ENCODE results near the gene ZNF385C. TPM values are rescaled to one million over a fixed set of nuclear protein-coding genes. Genes with fewer than 3 reads are reported as not detected.

ZNF385C gene
- total and polyA plus RNA-seq, 2 of the 13 experiments (the other 11 are each of a cell fraction or from before 2014, with no cell fraction given) = 2.3 to 6.1 TPM

DNA sequence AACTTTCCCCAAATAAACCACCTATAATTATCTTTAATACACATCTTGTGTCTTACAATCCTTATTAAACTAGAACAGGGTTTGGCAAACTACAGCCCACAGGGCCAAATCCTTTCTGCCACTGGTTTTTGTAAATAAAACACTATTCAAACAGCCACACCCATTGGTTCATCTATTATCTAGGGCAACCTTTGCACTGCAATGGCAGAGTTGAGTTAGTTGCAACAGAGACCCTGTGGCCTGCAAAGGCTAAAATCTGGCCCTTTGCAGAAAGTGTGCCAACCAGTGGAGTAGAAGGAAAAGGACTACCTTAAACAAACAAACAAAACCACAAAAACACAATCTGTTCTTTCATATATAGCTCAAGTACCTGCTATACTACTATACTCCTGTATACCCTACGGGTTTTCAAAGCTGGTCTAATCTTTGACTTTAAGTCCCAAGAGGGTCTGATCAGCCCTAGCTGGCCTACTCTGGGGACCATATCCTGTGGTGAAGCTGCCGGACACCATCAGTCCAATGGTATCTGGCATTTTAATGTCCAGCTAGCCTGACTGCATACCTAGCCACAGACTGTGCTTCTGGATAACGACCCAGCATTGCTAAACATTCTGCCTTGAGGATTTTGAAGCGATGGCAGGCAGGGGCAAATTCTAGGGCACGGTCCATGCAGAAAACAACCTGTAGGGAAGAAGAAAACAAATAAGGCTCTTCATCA, 108.4 kb downstream of the ZNF385C start (continued):
- no peak; the same call in 1 of the 2 replicates for TF ChIP-seq MIER2 (CRISPR knock-in tag; IDR thresholded peaks at IDR 0.05)
- no peak for TF ChIP-seq ZNF10 (CRISPR knock-in tag; IDR thresholded peaks at IDR 0.05; ENCODE audit: borderline replicate concordance, low read depth)
- no peak for TF ChIP-seq ZNF383 (CRISPR knock-in tag; IDR thresholded peaks at IDR 0.05; ENCODE audit: borderline replicate concordance)
- TF ChIP-seq NR2F6 (IDR thresholded peaks at IDR 0.05) = peak; percentile 70
- peak; percentile 51; the same call in 1 of the 2 replicates for TF ChIP-seq NR2F6 (CRISPR knock-in tag; IDR thresholded peaks at IDR 0.05)
- TF ChIP-seq ZNF816 (CRISPR knock-in tag; IDR thresholded peaks at IDR 0.05; ENCODE audit: borderline replicate concordance) = no peak
- TF ChIP-seq POGZ (CRISPR knock-in tag; IDR thresholded peaks at IDR 0.05) = peak; percentile 41
- peak; percentile 80 for TF ChIP-seq ZNF331 (CRISPR knock-in tag; IDR thresholded peaks at IDR 0.05)
- TF ChIP-seq NCOA5 (CRISPR knock-in tag; IDR thresholded peaks at IDR 0.05) = no peak
- TF ChIP-seq PHF20 (CRISPR knock-in tag; IDR thresholded peaks at IDR 0.05) = no peak
- TF ChIP-seq IKZF4 (CRISPR knock-in tag; IDR thresholded peaks at IDR 0.05; ENCODE audit: borderline replicate concordance, low read depth, not compliant biosample characterization) = no peak
- TF ChIP-seq ZNF407 (CRISPR knock-in tag; IDR thresholded peaks at IDR 0.05; ENCODE audit: not compliant biosample characterization) = no peak
- no peak for TF ChIP-seq ZSCAN22 (CRISPR knock-in tag; IDR thresholded peaks at IDR 0.05)
- TF ChIP-seq ZNF430 (CRISPR knock-in tag; IDR thresholded peaks at IDR 0.05) = no peak
- TF ChIP-seq KDM2A (CRISPR knock-in tag; IDR thresholded peaks at IDR 0.05; ENCODE audit: borderline replicate concordance, low read depth) = no peak
- no peak for TF ChIP-seq E2F2 (CRISPR knock-in tag; IDR thresholded peaks at IDR 0.05; ENCODE audit: borderline replicate concordance)
- no peak for TF ChIP-seq ZNF768 (CRISPR knock-in tag; IDR thresholded peaks at IDR 0.05)
- TF ChIP-seq BHLHE40 (IDR thresholded peaks at IDR 0.05; ENCODE audit: low read length) = no peak
- no peak for TF ChIP-seq HES4 (CRISPR knock-in tag; IDR thresholded peaks at IDR 0.05; ENCODE audit: borderline replicate concordance)
- TF ChIP-seq KLF12 (CRISPR knock-in tag; IDR thresholded peaks at IDR 0.05; ENCODE audit: borderline replicate concordance) = peak; percentile 36; the same call in 1 of the 2 replicates
- TF ChIP-seq NR2F2 (IDR thresholded peaks at IDR 0.05; ENCODE audit: borderline replicate concordance, low read depth) = peak; percentile 62; the same call in 1 of the 2 replicates
- no peak for TF ChIP-seq SP1 (IDR thresholded peaks at IDR 0.05)
- TF ChIP-seq SP1 (CRISPR knock-in tag; IDR thresholded peaks at IDR 0.05) = no peak
